NOMO-1 treated with DMSO at 0.1 percent for 48 hours (cell line): ENCODE results near the gene RGMA.
"Not testable (repeated sequence)": the region's sequence is repeated elsewhere in the genome, so short reads cannot be mapped to it uniquely, and the experiment has no call there.

Experiments
- DNase-seq: peaks from one replicate; lab custom pipeline; 2025; ENCODE audit not compliant: unreplicated experiment; lab: John Stamatoyannopoulos, UW

RGMA gene

GRCh38 chr15:93067649-93068085 lies 21.3 kb downstream of the RGMA start:
- no peak for DNase-seq

DNA sequence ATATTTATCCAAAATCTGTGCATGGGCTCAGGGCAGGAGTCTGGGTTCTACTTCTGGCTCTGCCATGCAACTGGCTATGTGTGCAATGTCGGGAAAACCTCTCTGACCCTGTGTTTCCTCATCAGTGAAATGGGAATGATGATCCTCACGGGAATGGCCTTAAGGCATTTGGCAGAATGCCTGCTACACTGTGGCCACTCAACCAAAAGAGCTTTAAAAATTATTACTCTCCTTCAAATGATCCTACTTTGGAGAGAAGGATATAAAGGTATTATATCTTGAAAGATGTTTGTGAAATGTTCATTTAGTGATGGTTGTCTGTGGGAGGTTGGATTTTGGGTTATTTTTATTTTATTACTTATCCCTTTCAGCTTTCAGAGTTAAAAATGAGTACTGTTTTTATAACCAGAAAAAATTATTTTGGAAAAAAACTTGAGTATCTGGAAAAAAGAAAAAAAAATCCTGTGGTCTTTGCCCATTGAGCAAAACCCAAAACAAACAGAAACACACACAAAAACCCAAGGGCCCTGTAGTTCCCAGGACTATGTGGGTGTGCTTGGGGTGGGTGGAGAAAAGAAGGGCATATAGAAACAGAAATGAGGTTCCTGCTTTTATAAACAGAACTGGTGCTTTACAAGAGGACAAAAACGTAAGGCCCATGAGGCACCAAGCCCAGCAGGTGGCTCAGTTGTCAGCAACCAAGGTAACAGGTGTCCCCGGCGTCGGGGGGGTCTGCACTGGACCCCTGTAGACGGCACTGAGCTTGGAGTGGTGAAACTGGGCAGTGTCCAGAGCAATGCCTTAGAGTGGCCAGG lies 22.0 kb downstream of the RGMA start:
- no peak for DNase-seq

GRCh38 chr15:93066224-93066681 lies 22.8 kb downstream of the RGMA start:
- DNase-seq = no peak

- no peak for DNase-seq
Measured at GRCh38 chr15:93065641-93066045, 23.4 kb downstream of the RGMA start.

- no peak for DNase-seq
Measured at GRCh38 chr15:93063796-93064690, 25.0 kb downstream of the RGMA start.

DNA sequence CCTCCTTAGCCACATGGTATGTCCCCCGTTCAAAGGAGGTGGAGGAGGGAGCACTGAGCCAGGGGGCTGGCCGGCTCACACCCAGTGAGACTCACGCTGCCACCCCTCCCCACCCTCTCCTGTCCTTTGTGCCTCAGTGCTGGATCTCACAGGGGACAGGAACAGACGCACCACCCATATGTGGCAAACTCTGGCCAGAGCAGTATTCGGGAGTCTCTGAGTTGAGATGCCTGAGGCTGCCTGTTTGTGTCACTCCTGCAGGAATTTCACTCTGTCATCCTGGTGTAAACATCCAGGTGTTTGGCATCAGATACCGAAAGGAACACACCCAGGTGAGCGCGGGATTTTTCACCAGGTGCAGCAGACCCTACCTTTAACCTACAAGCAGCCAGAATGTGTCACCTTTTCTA lies 25.7 kb downstream of the RGMA start:
- no peak for DNase-seq

GRCh38 chr15:93062628-93063261 lies 26.3 kb downstream of the RGMA start:
- DNase-seq = not testable (repeated sequence)

DNA sequence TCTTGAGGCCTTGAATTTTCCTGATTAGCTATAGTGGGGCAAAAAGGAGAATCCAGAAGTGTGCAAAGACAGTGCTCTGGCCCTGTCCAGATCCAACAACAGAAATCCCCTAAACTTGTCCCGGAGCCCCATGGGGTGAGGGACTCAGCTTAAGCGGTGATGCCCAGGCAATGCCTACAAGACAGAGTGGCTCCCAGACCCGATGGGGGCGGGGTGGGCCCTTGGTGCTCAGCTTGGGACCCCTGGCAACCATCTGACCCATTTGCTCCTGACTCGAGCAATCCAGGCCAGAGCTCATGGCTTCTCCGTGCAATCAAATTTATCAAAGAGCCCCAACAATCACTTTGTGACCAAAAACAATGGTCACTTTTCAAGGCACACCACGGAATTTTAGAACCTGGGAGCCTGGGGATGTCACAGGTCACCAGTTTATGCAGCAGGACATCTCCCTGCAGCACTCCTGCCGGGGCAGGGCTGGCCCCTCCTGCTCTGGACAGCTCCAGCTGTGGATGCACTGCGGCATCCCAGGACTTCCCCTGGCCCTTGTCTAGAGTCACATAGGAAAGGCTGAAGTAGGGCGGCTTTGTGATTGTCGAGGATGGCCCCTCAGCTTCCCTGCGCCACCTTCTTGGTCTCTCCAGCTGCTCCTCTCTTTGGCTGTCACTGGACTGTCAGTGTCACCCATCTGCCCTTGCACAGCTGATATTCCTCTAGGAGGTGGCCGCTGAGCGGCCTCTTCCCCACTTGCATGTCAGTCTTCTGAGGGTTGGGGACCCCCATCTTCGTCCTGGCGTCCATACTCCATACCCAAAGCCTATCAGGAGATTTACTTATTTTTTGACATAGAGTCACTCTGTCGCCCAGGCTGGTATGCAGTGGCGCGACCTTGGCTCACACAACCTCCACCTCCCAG lies 28.4 kb downstream of the RGMA start:
- no peak for DNase-seq

- no peak for DNase-seq
Measured at GRCh38 chr15:93059442-93059841, 29.6 kb downstream of the RGMA start.

DNA sequence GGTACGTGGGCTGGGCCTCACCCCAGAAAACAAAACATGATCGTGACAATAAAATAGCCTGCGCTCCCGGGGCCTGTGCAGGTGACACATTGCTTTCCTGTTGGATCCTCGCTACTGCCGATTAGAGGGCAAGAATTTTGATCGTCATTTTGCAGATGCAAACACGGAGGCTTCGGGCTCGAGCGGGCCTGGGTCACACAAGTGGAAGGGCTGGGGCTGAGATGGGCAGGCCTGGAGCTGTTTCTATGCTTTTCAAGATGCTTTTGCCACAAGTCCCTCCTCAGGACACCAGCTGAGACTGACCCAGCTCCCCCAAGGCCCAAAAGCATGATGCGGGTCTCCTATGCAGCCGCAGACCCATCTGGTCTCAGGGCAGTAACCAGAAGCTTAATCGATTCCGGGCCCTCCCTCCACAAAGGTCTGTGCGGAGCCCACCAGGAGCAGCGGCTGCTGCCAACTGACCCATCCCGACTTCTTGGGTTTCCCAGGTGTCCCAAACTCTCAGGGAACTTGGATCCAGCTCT lies 30.0 kb downstream of the RGMA start:
- no peak for DNase-seq

GRCh38 chr15:93058128-93058527 lies 30.9 kb downstream of the RGMA start:
- DNase-seq = no peak

DNA sequence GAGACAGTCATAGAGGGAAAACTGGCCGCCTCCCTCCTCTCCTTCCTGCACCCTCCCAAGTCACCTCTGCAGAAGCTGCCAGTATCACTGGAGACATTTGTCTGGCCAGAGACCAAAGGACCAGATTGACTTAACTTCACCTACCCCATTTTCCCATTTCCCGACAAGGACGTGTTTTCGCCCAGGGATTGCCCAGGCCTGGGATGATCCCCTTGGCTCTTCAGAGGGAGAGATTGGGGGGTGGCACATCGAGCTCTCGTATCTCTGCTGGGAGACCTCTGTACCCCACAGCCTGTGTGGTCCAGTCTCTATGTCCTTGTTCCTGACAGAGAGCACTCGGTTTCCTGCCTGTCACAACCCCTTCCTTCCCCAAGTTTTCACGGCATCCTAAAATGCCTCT lies 31.4 kb downstream of the RGMA start:
- no peak for DNase-seq

GRCh38 chr15:93056836-93057235 lies 32.2 kb downstream of the RGMA start:
- DNase-seq = no peak

GRCh38 chr15:93055211-93055610 lies 33.8 kb downstream of the RGMA start:
- no peak for DNase-seq

GRCh38 chr15:93052090-93052879 lies 36.7 kb downstream of the RGMA start:
- no peak for DNase-seq

DNA sequence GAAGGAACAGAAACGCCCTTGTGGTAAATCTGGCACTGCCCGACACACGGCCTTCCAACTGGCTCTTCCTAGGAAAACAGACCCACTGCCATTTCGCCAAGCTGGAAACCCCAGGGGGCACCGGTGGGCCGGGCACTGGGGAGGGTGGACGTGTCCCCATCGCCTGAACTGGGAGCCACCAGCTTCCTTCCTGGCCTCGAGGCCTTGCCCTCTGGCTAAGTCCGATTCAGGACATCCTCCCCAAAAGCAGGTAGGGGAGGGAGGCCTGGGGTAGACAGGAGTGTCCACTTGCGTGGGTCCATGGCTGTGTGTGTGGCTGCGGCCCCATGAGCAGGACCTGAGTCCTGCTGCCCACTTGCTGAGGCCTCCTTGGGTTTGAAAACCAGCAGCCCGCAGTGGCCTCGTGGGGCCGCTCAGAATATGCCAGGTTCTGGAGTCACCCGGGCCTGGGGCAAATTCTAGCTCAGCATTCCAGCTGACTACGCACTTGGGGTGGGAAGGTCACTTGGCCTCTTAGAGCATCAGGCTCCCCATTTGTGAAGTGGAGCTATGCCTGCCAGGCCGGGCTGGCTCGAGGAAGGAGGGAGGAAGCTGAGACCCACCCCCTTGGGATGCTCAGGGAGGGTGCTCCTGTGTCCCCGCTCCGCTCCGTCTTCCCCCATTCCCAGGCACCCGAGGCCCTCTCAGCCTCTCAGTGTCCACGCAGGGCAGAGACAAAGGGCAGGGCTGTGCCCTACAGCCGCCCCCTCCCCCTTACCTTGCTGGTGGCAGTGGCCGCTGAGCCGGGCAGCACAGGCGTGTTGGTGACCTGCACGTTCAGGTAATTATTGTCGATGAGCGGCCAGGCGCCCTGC lies 37.5 kb downstream of the RGMA start:
- DNase-seq = no peak

GRCh38 chr15:93050648-93051047 lies 38.4 kb downstream of the RGMA start:
- no peak for DNase-seq

DNA sequence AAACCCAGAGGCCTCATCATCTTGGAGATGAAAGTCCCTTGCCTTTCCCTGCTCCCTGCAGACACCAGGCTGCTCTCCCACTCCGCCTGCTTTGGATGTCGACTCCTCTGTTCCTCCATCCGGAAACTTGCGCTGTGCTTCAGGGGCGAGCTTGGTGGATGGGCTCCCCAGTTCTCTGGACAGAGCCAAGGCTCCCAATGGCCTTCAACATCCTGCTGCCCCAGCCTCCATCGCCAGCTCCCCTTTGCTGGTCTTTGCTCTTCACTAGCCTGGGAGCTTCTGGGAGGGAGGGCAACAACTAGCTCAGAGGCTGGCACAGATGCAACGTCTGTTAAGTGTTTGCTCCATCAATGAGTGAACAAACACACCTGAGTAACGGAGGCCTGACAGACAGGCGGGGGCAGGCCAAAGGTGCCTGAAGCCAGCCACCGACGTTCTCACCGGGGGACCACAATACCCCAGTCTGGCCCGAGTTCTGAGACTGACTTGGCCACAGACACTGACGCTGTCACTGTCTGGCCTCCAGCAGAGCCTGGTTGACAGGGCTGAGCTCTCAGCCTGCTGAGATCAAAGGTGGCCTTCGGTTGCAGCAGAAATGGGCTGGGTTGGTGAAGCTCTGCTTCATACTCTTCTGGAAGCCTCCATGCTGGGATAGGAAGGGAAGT lies 39.0 kb downstream of the RGMA start:
- DNase-seq = no peak
